ENCODE results near the gene ADGRV1.

- TF ChIP-seq CTCF (IDR thresholded peaks at IDR 0.05; ENCODE audit: insufficient read depth, low read length, poor library complexity, severe bottlenecking), result no peak
- no peak for TF ChIP-seq EZH2phosphoT487 (conservative IDR thresholded peaks at IDR 0.05; ENCODE audit: low read length)
Measured at GRCh38 chr5:90909101-90909503, 350.5 kb downstream of the ADGRV1 start.

All from SU-DHL-6 (cell line).